GM12891 (cell line): ENCODE results near the gene CDHR3.
A peak's percentile ranks its signal among the peaks of the same experiment; 100 is the strongest.

ENCODE experiments used
- DNase-seq: peaks from one replicate; pipeline ENCODE4 v3.0.0; 2011; ENCODE audit warnings: low spot score; ENCODE audit not compliant: insufficient read length
- FAIRE-seq: peaks from 2 replicates; lab custom pipeline; 2011; peaks lifted over from hg19 to GRCh38; lab: Jason Lieb, UNC
- PAX5 ChIP-seq: IDR thresholded peaks from 2 replicates; pipeline ENCODE4 v1.6.1; 2011; ENCODE audit warnings: low read length, moderate library complexity, mild to moderate bottlenecking; ENCODE audit not compliant: insufficient read depth, severe bottlenecking
- POLR2A ChIP-seq: IDR thresholded peaks from 2 replicates; pipeline ENCODE4 v1.6.1; 2011; ENCODE audit warnings: low read depth, low read length, control low read depth
- POLR2AphosphoS5 ChIP-seq: IDR thresholded peaks from 2 replicates; pipeline ENCODE4 v1.6.1; 2011; ENCODE audit warnings: low read depth, low read length, control low read depth
- POU2F2 ChIP-seq: IDR thresholded peaks from 2 replicates; pipeline ENCODE4 v1.6.1; 2011; ENCODE audit warnings: low read depth, mild to moderate bottlenecking, control low read depth, low read length, moderate library complexity
- SPI1 ChIP-seq: IDR thresholded peaks from 2 replicates; pipeline ENCODE4 v1.6.1; 2011; ENCODE audit warnings: low read depth, low read length, control low read depth
- TAF1 ChIP-seq: IDR thresholded peaks from 2 replicates; pipeline ENCODE4 v1.6.1; 2011; ENCODE audit warnings: low read depth, low read length, control low read depth

CDHR3 gene

DNA sequence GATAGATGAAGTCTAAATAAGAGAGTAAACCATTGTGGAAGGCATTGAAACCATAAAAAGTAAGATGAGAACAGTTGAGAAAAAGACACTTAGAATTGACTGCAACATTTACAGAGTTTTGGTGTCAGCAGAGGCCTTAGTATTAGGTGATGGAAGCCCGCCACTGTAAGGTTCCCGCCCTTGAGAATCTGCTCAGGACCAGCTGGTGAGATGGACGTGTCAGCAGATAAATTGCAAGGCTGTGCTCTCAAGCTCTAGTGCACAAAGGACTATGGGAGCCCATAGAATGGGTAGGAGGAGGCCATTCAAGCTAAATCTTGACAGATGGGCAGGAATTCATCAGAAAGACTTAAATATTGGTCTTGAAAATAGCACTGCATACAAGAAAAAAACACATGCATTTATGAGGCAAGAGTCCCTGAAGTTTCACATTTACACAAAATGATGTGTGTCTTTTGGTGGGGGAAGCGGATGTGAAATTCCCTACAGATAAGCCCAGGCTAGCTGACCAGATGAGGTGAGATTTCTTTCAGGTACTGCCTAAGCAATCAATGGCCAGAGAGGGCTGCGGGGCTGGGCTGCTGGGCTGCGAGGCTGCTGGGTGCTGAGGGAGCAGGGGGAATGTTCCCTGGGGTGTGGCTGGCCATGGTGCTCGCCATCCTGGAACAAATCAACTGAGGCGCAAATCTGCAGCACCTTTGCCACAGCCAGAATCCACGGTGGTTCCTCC lies 106.6 kb downstream of the CDHR3 start:
- FAIRE-seq (no peak), DNase-seq (no peak)
- TF ChIP-seq PAX5: no peak
- TF ChIP-seq POU2F2: no peak
- TF ChIP-seq POLR2A: no peak
- TF ChIP-seq TAF1: no peak
- TF ChIP-seq POLR2AphosphoS5: no peak
- TF ChIP-seq SPI1: no peak

DNA sequence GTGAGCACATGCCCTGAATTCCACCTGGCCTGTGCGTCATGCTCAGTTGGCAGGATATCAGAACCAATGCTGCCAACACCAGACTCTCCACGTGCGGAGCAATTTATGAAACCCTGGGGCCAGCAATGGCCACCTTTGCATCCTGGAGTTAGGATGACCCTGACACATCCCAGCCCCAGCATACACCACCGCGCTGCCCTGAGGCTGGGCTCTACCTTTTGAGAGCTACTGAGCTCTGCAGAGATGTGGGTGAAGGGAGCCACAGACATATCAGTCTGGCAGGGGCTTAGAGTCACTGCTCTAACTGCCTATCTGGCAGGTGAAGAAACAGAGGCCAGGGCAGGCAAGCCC lies 107.1 kb downstream of the CDHR3 start:
- TF ChIP-seq TAF1 (no peak), POLR2A (no peak), POLR2AphosphoS5 (no peak), SPI1 (no peak), PAX5 (no peak), POU2F2 (no peak)
- FAIRE-seq (no peak), DNase-seq (no peak)

DNA sequence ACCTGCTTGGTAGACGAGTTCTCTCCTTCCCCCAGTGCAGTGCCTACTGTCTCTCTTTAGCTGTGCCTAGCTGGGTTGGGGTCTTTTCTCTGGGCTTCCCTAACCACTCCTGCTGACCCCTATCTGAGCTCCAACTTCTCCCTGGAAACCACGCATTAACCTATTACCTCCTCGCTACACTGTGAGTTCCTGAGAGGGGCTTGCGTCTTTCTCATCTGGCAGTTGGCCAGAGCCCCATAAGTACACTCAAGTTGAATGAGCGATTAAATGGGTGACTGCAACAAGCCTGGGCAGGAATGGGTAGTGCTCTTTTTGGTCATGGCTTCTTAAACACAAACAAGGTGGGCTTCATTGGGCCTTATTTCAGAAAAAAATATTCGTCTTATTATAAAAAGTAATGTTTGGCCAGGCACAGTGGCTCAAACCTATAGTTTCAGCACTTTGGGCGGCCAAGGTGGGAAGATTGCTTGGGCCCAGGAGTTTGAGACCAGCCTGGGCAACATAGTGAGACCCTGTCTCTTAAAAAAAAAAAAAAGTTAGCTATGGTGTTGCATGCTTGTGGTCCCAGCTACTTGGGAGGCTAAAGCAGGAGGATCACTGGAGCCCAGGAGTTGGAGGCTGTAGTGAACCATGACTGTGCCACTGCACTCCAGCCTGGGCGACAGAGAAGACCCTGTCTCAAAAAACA lies 107.6 kb downstream of the CDHR3 start:
- no peak for FAIRE-seq

DNA sequence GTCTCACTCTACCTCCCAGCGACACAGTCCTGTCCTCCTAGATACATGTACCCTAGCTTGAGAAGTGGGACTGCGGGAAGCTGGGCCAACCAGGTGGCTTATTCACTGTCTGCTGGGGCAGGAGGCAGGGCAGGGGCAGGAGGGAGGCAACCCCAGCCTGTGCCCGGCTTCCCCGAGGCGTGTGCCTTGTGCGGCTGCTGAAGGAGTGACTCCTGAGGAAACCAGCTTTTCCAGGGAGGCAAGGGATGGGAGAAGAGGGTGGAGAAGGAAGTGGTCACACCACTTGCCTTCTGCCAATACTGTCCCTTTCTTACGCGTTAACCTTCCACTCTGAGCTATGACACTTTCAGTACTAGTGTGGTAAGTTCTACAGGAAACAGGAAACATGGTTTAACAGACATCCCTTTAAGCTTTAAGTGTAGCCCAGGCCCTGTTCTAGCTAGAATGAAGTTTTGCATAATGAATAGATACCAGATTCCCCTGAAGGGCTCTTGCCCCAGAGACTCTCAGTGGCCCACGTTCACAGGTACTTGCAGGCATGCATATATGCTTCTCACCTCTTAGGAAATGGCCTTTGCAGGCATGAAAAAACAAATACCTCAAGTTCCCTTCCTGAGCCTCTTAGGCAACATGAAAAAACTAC lies 108.4 kb downstream of the CDHR3 start:
- FAIRE-seq: peak; percentile 93
- TF ChIP-seq POLR2AphosphoS5 (peak; percentile 70), SPI1 (peak; percentile 82), TAF1 (peak; percentile 14; the same call in 1 of the 2 replicates), POU2F2 (peak; percentile 98), PAX5 (peak; percentile 58), POLR2A (0 out of 2 replicates have a peak, but pooled peaks have one; percentile 60)
- DNase-seq: peak; percentile 64

More for the DNA sequence above, 107.6 kb downstream of the CDHR3 start:
- TF ChIP-seq POU2F2: no peak
- TF ChIP-seq TAF1: no peak
- no peak for TF ChIP-seq PAX5
- no peak for DNase-seq

GRCh38 chr7:106071999-106072714 lies 109.1 kb downstream of the CDHR3 start:
- FAIRE-seq: no peak
- TF ChIP-seq POLR2A: no peak
- no peak for TF ChIP-seq POU2F2
- TF ChIP-seq TAF1: no peak
- TF ChIP-seq PAX5: no peak
- TF ChIP-seq SPI1: no peak
- TF ChIP-seq POLR2AphosphoS5: no peak
- no peak for DNase-seq

DNA sequence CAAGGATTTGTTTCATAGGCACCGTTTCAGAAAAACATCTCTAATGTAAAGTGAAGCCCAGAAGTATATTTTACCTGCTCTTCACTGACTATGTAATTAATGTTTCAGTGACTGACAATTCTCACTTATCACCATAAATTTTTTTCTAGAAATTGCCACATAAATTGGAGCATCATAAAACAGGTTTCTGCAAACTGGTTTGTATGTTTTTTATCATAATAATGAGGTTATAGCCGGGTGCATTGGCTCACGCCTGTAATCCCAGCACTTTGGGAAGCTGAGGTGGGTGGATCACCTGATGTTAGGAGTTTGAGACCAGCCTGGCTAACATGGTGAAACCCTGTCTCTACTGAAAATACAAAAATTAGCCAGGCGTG lies 109.6 kb downstream of the CDHR3 start:
- FAIRE-seq (no peak), DNase-seq (no peak)
- TF ChIP-seq POU2F2 (no peak), POLR2AphosphoS5 (no peak), POLR2A (no peak), TAF1 (no peak), PAX5 (no peak), SPI1 (no peak)

- FAIRE-seq (no peak), DNase-seq (no peak)
- no peak for TF ChIP-seq POLR2AphosphoS5
- no peak for TF ChIP-seq SPI1
- no peak for TF ChIP-seq PAX5
- no peak for TF ChIP-seq POLR2A
- no peak for TF ChIP-seq TAF1
- no peak for TF ChIP-seq POU2F2
These were observed 110.6 kb downstream of the CDHR3 start for GRCh38 chr7:106073701-106074100.

- FAIRE-seq: peak; percentile 92
- no peak for TF ChIP-seq POLR2AphosphoS5
- peak; percentile 39 for TF ChIP-seq PAX5
- TF ChIP-seq TAF1: no peak
- TF ChIP-seq POU2F2: no peak
These were observed 111.2 kb downstream of the CDHR3 start for GRCh38 chr7:106074257-106074656.

GRCh38 chr7:106075937-106076336 lies 112.9 kb downstream of the CDHR3 start:
- FAIRE-seq: no peak
- DNase-seq: no peak
- no peak for TF ChIP-seq POU2F2
- TF ChIP-seq SPI1: peak; percentile 43

More at GRCh38 chr7:106074257-106074656, 111.2 kb downstream of the CDHR3 start:
- DNase-seq: no peak

- no peak for DNase-seq
- TF ChIP-seq POLR2AphosphoS5: no peak
- no peak for TF ChIP-seq POU2F2
- no peak for TF ChIP-seq POLR2A
- no peak for TF ChIP-seq PAX5
- no peak for TF ChIP-seq TAF1
- no peak for TF ChIP-seq SPI1
- no peak for FAIRE-seq
These were observed 113.5 kb downstream of the CDHR3 start for GRCh38 chr7:106076537-106076936.
